Pulmonary artery endothelial cell (primary cell): ENCODE data around the gene UGT1A6. TPM values are rescaled to one million over a fixed set of nuclear protein-coding genes. Genes with fewer than 3 reads are reported as not detected.

Experiments
- DNase-seq: peaks from one replicate; pipeline ENCODE4 v3.0.0-alpha.2; 2011; ENCODE audit warnings: low read depth, low spot score
- total RNA-seq: library from RNA; depleted of rRNA; stranded (reverse); fragments of >200 nt; gene quantifications from 2 replicates; pipeline ENCODE4 v1.2.3, GENCODE V29; 2014

UGT1A6 gene
- total RNA-seq, 1 donor from 2014 or later: not detected

DNA sequence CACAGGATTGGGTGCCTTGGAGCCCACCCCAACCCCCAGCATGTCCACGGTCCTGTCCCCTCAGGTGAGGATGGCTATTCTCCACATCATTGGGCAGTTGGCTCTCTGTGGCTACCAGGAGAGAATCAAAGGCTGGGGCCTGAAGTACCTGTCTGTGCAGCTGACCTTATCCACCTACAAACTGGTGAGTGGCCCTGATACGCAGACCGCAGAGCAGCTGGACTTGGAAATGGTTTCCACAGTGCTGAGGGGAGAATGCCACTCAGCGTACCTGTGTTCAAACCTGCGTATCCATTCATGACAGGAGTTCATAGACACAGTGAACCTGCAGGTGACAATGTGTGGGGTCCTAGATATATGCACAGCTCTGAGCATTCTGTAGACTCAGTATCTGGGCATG is 107.0 kb downstream of the UGT1A6 start:
- DNase-seq: no peak

- DNase-seq: no peak
Observed at GRCh38 chr2:233800208-233800607, 107.5 kb downstream of the UGT1A6 start.

DNA sequence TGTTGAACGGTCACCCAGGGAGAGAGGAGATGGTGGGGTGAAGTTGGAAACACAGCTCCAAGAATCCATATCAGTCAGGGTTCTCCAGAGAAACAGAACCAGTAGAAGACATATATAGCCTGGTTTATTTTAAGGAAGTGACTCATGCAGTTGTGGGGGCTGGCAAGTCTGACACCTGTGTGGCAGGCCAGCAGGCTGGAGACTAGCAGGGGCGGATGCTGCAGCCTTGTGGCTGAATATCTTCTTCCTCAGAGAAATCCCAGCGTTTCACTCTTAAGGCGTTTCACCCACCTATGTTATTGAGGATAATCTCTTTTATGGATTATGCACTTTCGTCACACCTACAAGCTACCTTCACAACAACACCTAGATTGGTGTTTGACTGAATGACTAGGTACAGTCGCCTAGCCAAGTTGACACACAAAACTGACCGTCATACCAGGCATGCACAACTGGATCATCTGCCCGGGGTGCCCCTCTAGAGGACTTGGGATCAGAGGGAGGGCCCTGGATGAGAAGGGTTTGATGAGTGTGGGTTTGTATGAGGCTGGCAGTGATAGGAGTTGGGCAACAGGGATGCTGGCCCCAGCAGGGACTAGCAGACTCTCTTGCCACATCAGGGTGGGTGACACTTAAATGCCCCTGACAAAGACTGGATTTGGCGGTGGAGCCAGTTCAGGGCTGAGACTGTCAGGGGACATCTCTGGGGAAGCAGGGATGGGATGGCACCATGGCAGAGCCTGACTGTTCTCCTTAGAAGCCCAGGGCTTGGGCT is 108.9 kb downstream of the UGT1A6 start:
- DNase-seq: no peak

DNA sequence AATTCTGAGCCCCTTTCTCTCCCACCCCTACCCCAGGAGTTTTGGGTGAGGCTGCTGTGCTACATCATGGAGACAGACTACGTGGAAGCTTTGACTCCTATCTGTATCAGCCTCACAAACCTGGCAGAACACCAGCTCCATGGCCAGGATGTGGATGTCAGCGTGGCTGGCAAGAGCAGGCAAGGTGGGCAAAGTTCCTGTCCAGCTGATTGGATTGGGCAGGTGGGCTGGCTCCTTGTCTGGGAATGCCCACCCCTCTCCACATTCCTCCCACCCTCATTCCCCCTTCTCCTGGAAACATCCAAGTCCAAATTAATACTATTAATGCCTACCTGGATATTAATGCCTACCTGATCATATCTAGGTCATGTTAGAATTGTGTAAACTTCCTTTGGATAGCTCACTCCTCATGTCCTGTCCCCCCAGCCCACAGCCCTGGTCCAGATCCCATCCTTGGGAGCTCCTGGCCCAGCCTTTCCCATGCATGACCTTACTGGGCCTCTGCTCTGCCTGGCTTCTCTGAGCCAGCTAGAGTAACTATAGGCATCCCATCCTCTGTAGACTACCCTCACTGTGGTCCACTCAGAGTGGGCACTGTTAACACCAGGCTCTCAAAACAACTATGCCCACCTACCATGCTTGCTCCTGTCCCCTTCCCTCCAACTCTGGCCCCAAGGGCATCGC is 109.6 kb downstream of the UGT1A6 start:
- no peak for DNase-seq

GRCh38 chr2:233803292-233803911 is 110.7 kb downstream of the UGT1A6 start:
- no peak for DNase-seq

DNA sequence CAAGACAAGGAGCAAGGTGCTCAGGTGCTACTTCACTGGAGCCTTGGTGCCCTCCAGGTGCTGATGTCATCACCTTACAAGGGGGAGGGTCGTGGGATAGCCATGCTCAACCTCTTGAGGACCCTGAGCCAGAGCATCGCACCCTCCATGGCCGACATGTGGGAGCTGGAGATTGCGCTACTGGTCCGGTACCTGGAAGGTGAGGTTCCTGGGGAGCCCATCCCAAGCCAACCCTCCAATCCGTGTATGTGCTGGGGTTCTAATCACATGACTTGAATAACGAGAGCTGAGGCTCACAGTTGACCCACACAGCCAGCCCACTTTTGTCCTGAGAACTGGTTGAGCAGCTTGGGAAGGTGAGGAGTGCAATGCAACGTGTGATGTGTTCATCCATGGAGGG is 111.3 kb downstream of the UGT1A6 start:
- no peak for DNase-seq

- no peak for DNase-seq
Observed at GRCh38 chr2:233807215-233807865, 114.7 kb downstream of the UGT1A6 start.

DNA sequence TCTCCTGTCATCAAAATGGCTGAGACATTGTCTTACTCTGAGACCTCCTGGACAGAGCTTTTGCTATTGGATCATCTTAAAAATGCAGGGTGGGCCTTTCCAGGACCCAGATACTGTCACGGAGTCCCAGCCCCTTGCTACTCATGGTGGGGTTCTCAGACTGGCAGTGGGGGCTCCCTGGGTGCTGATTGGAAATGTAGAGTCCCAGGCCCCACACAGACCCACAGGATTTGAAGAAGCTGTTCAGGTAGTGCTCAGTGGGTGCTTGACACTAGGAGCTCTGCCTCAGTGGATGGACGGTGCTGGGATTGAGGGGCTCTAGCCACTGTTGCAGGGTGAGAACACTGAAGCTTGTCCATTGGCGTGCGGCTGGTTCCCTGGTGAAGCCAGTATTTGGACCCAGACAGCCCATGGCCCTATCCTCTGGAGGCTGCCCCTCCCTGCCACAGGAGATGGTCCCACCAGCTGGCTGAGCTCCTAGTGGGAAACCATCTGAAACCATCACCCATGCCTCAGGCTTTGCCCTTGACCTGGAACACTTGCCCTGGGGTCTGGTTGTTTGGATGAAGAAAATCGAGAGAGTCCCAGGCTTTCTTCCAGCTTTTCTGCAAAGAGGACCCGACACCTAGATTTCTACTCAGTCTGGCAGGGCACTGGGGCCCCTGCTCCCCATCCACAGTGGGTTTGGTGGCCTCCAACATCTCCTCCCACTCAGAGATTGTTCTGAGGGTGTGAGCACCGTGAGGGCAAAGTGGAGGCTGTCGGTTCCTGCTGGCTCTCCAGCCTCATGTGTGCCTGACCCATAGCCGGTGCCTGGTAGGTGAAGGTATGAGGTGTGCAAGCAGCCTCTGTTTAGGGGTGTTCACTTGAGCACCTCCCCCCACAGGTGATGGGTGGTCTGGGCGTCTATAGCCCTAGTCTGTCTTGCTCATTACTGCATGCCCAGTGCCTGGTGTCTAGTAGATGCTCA is 115.6 kb downstream of the UGT1A6 start:
- no peak for DNase-seq

DNA sequence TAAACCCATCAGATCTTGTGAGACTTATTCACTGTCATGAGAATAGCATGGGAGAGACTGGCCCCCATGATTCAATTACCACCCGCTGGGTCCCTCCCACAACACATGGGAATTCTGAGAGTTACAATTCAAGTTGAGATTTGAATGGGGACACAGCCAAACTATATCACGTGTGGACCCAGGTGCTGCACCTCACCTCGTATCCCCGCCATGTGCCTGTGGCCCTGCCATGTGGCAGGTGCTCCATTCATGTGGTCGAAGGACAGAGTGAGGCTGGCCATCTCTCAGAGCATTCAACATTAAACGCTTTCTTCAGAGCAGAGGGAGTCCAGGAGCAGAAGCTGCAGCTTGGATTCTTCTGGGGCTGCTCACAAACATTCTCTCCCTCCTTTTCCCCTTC is 117.7 kb downstream of the UGT1A6 start:
- no peak for DNase-seq

- no peak for DNase-seq
Observed at GRCh38 chr2:233811087-233811486, 118.4 kb downstream of the UGT1A6 start.

DNA sequence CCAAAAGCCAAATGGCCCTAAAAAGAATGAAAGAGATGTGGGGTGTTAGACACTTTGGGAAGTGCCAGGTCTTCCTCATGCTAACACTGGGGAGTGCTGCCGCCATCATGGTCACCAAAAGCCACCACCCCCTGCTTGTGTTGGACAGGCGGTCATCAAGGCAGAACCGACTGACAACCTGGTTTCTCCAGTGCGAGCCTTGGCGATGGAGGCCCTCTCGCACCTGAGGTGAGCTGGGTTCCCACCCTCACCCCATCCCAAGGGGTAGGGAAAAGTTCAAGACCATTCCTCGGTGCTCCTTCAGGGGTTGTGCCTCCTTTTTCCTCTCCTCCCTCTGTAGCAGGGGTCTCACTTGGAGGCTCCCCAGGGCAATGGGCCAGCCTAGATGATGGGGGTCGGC is 119.0 kb downstream of the UGT1A6 start:
- DNase-seq: no peak

- no peak for DNase-seq
Observed at GRCh38 chr2:233813236-233814055, 120.8 kb downstream of the UGT1A6 start.

- DNase-seq: no peak
Observed at GRCh38 chr2:233814056-233814835, 121.6 kb downstream of the UGT1A6 start.

DNA sequence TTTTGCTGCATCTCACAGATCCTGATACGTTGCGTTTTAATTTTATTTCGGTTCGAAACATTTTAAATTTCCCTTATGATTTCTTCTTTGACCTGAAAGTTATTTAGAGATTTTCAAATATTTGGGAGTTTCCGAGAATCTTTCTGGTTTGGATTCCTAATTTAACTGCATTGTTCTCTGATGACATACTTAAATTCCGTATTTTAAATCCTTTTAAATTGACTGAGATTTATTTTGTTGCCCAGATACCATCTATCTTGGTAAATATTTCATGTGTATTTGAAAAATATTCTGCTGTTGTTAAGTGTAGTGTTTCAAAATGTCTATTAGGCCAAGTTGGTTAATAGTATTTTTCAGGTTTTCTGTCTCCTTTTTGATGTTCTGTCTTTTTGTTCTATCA is 123.2 kb downstream of the UGT1A6 start:
- DNase-seq: no peak

GRCh38 chr2:233816334-233816733 is 123.6 kb downstream of the UGT1A6 start:
- no peak for DNase-seq

DNA sequence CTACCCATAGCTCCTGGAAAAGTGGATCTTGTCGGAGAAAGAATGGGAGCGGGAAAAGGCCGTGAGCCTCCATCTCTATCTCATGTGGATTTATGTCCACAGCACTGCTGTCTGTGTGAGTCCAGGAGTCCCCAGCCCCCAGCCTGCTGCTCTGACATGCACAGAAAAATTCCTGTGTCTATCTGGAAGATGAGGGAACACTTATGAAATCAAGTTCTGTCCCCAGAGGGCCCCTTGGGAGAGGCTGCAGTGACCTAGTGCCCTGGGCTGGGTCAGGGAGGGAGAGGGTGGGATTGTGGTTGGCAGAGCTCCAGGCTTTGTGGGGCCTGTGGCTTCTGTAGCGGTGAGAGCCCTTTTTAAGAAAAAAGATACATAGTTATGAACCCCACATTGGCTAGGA is 124.1 kb downstream of the UGT1A6 start:
- no peak for DNase-seq

GRCh38 chr2:233817361-233817911 is 124.7 kb downstream of the UGT1A6 start:
- no peak for DNase-seq

DNA sequence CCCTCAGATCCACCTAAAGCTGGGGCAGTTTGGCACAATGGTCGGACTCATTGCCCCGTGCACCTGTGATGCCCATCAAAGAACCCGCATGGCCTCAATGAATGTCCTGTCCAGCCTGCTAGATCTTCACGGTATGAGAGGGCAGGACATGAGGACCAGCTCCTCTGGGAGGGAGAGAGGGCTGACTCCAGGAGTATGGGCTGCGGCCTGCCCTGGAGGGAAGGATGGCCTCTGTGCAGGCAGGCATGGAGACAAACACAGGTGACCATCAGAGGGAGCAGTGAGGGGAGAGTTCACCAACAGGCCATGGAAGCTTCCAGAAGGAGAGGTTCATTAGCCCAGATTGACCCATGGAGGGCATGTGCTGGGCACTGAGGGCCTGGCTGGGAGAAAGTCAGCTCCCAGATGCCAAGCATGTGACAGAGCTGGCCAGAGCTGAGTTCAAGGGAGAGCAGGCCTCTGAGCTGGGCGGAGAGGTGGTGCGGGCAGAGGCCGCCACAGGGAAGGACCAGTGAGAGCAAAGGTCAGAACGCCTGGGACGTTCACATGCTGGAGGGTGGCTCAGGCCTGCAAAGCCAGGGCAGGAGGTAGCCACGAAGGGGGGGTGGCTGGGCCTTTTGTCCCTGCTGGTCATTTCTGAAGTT is 125.4 kb downstream of the UGT1A6 start:
- no peak for DNase-seq
